Smooth muscle cell of trachea (primary cell): ENCODE results near the gene SBNO2. TPM values are rescaled to one million over a fixed set of nuclear protein-coding genes. Genes with fewer than 3 reads are reported as not detected.

Experiments
- total RNA-seq: library from RNA; depleted of rRNA; stranded (reverse); fragments of >200 nt; gene quantifications from 2 replicates; pipeline ENCODE4 v1.2.1, GENCODE V29; 2014

Gene SBNO2
- total RNA-seq = 36.8 and 60.2 TPM in 2 replicates

GRCh38 chr19:1173845-1174809, at the start of gene SBNO2:
Gene SBNO2, minus strand, starts transcription at chr19:1174268. Its CDS starts 19,992 bp downstream, at chr19:1154276.

GRCh38 chr19:1205114-1206099, 31.3 kb upstream of the SBNO2 start, which contains the start of gene STK11:
Gene STK11, plus strand, starts transcription at chr19:1205778. Its CDS starts 1,136 bp downstream, at chr19:1206914.

GRCh38 chr19:1103708-1104310, 70.3 kb downstream of the SBNO2 start, which contains the start of gene GPX4:
Gene GPX4, plus strand, starts transcription at chr19:1103994. Its CDS starts 50 bp downstream, at chr19:1104044.

GRCh38 chr19:1094978-1095701, 78.9 kb downstream of the SBNO2 start, which contains the start of gene POLR2E:
Gene POLR2E, minus strand, starts transcription at chr19:1095375. Its CDS starts 60 bp downstream, at chr19:1095315.

GRCh38 chr19:1066748-1067340, 107.2 kb downstream of the SBNO2 start, which contains the start of gene ARHGAP45:
Gene ARHGAP45, plus strand, starts transcription at chr19:1067167. Its CDS starts 239 bp downstream, at chr19:1067406.

Other genes starting within 250 kb of the SBNO2 start
- 9.2 and 21.7 TPM in 2 replicates for gene ARID3A, start 248.2 kb downstream of the SBNO2 start, total RNA-seq
- gene WDR18, start 189.9 kb downstream of the SBNO2 start, total RNA-seq = 45.3 and 69.4 TPM in 2 replicates
- gene GRIN3B, start 173.8 kb downstream of the SBNO2 start, total RNA-seq = 0.58 and 2.3 TPM in 2 replicates
- gene TMEM259, start 153.1 kb downstream of the SBNO2 start, total RNA-seq = 64.1 and 101 TPM in 2 replicates
- not detected in 2 replicates for gene RNU6-2, start 152.7 kb downstream of the SBNO2 start, total RNA-seq
- 186 and 319 TPM in 2 replicates for gene CNN2, start 147.7 kb downstream of the SBNO2 start, total RNA-seq
- gene ABCA7, start 134.2 kb downstream of the SBNO2 start, total RNA-seq = 6.0 and 7.9 TPM in 2 replicates
- 1.7 and 4.0 TPM in 2 replicates for gene ARHGAP45, start 107.1 kb downstream of the SBNO2 start, total RNA-seq
- 135 and 143 TPM in 2 replicates for gene POLR2E, start 78.9 kb downstream of the SBNO2 start, total RNA-seq
- 249 and 483 TPM in 2 replicates for gene GPX4, start 70.3 kb downstream of the SBNO2 start, total RNA-seq
- 79.3 and 109 TPM in 2 replicates for gene STK11, start 31.5 kb upstream of the SBNO2 start, total RNA-seq
- 1.6 and 5.3 TPM in 2 replicates for gene CBARP, start 63.7 kb upstream of the SBNO2 start, total RNA-seq
- gene ATP5F1D, start 67.5 kb upstream of the SBNO2 start, total RNA-seq = 26.8 and 51.5 TPM in 2 replicates
- gene MIDN, start 74.3 kb upstream of the SBNO2 start, total RNA-seq = 24.9 and 33.2 TPM in 2 replicates
- 98.2 and 370 TPM in 2 replicates for gene CIRBP, start 95.1 kb upstream of the SBNO2 start, total RNA-seq
- gene FAM174C, start 101.3 kb upstream of the SBNO2 start, total RNA-seq = 29.7 and 45.3 TPM in 2 replicates
- gene EFNA2, start 111.6 kb upstream of the SBNO2 start, total RNA-seq = not detected in 2 replicates
- 63.7 and 92.6 TPM in 2 replicates for gene NDUFS7, start 209.6 kb upstream of the SBNO2 start, total RNA-seq
- gene GAMT, start 227.3 kb upstream of the SBNO2 start, total RNA-seq = 33.7 and 61.5 TPM in 2 replicates
- gene DAZAP1, start 233.3 kb upstream of the SBNO2 start, total RNA-seq = 50.4 and 60.5 TPM in 2 replicates